GM12891 (cell line): ENCODE data around the gene SDHA.
"Not testable (repeated sequence)": the region's sequence is repeated elsewhere in the genome, so short reads cannot be mapped to it uniquely, and the experiment has no call there.

ENCODE experiments used
- DNase-seq: peaks from one replicate; pipeline ENCODE4 v3.0.0; 2011; ENCODE audit warnings: low spot score; ENCODE audit not compliant: insufficient read length
- FAIRE-seq: peaks from 2 replicates; lab custom pipeline; 2011; peaks lifted over from hg19 to GRCh38; lab: Jason Lieb, UNC
- PAX5 ChIP-seq: IDR thresholded peaks from 2 replicates; pipeline ENCODE4 v1.6.1; 2011; ENCODE audit warnings: low read length, moderate library complexity, mild to moderate bottlenecking; ENCODE audit not compliant: insufficient read depth, severe bottlenecking
- POLR2A ChIP-seq: IDR thresholded peaks from 2 replicates; pipeline ENCODE4 v1.6.1; 2011; ENCODE audit warnings: low read depth, low read length, control low read depth
- POLR2AphosphoS5 ChIP-seq: IDR thresholded peaks from 2 replicates; pipeline ENCODE4 v1.6.1; 2011; ENCODE audit warnings: low read depth, low read length, control low read depth
- POU2F2 ChIP-seq: IDR thresholded peaks from 2 replicates; pipeline ENCODE4 v1.6.1; 2011; ENCODE audit warnings: low read depth, mild to moderate bottlenecking, control low read depth, low read length, moderate library complexity
- SPI1 ChIP-seq: IDR thresholded peaks from 2 replicates; pipeline ENCODE4 v1.6.1; 2011; ENCODE audit warnings: low read depth, low read length, control low read depth
- TAF1 ChIP-seq: IDR thresholded peaks from 2 replicates; pipeline ENCODE4 v1.6.1; 2011; ENCODE audit warnings: low read depth, low read length, control low read depth

SDHA gene

DNA sequence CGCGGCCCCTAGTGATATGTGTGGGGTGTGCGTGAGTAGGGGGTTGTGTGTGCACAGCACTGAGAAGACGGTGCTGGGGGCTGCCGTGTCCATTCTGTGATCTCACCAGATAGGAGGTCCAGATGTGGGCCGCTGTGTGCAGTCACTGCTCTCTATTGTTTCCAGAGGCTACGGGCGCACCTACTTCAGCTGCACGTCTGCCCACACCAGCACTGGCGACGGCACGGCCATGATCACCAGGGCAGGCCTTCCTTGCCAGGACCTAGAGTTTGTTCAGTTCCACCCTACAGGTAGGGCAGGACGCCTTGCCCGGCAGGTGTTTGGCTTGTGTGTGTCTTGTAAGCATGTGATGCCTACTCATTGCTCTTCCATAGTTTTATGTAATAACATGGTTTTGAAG lies 12.6 kb downstream of the SDHA start:
- TF ChIP-seq SPI1, result no peak
- TF ChIP-seq POLR2A, result no peak
- no peak for TF ChIP-seq POLR2AphosphoS5
- no peak for TF ChIP-seq POU2F2
- no peak for TF ChIP-seq PAX5
- TF ChIP-seq TAF1, result no peak
- DNase-seq (no peak), FAIRE-seq (no peak)

GRCh38 chr5:231661-232060 lies 13.5 kb downstream of the SDHA start:
- DNase-seq (no peak), FAIRE-seq (no peak)
- no peak for TF ChIP-seq POU2F2
- TF ChIP-seq POLR2A, result no peak
- no peak for TF ChIP-seq PAX5
- TF ChIP-seq TAF1, result no peak

DNA sequence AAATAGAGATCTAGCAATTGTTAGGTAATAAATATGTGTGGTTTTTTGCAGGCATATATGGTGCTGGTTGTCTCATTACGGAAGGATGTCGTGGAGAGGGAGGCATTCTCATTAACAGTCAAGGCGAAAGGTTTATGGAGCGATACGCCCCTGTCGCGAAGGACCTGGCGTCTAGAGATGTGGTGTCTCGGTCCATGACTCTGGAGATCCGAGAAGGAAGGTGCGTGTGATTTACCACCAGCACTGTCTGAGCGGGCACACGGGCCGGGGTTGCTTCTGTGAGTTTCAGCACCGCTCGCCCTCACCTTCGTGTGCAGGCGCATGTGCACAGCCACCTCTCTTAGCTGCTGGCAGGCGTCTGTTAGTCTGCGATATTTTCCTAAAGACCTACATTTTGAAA lies 15.3 kb downstream of the SDHA start:
- not testable (repeated sequence) for DNase-seq

GRCh38 chr5:234450-234849 lies 16.3 kb downstream of the SDHA start:
- no peak for TF ChIP-seq TAF1
- TF ChIP-seq SPI1, result no peak
- DNase-seq, result no peak
- no peak for FAIRE-seq

More for the DNA sequence above, 15.3 kb downstream of the SDHA start:
- not testable (repeated sequence) for FAIRE-seq

- DNase-seq, FAIRE-seq: not testable (repeated sequence)
These were observed 17.4 kb downstream of the SDHA start for GRCh38 chr5:235527-235926.

- not testable (repeated sequence) for FAIRE-seq, DNase-seq
These were observed 19.8 kb downstream of the SDHA start for GRCh38 chr5:237931-238330.

GRCh38 chr5:240550-240949 lies 22.4 kb downstream of the SDHA start:
- not testable (repeated sequence) for DNase-seq, FAIRE-seq

- FAIRE-seq, DNase-seq: not testable (repeated sequence)
These were observed 23.0 kb downstream of the SDHA start for GRCh38 chr5:241045-241669.

DNA sequence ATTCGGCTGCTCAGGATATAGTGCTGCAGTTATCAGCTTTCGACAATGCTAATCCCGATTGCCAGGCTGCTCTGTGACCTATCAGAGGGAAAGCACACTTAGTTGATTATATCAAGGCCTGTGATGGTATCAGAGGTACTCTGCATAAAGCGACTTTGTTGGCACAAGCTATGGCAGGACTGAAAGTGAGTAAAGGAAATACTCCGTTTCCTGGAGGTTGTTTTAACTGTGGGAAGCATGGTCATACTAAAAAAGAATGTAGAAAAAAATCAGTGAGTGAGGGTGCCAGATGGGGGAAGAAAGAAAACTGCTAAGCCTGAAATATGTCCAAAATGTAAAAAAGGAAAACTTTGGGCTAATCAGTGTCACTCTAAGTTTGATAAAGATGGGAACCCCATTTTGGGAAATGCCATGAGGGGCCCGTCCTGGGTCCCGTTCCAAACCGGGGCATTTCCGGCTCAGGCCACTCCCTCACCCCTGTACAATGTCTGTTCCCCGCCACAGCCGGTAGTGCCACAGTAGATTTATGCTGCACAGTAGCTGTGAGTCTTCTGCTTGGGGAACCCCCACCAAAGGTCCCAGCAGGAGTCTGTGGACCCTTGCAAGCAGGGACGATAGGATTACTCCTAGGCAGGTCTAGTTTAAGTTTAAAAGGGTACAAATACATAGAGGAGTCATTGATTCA lies 25.7 kb downstream of the SDHA start:
- FAIRE-seq, DNase-seq: not testable (repeated sequence)

DNA sequence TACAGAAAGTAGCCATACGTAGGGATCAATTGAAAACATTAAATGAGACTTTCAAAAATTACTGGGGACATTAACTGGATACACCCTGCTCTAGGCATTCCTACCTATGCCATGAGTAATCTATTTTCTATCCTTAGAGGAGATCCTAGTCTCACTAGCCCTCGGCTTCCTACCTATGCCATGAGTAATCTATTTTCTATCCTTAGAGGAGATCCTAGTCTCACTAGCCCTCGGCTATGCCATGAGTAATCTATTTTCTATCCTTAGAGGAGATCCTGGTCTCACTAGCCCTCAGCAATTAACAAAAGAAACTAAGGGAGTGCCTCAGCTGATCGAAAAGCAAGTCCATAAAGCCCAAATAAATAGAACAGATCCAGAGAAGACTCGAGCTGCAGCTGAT lies 27.6 kb downstream of the SDHA start:
- FAIRE-seq, result not testable (repeated sequence)

GRCh38 chr5:250396-250795 lies 32.3 kb downstream of the SDHA start:
- not testable (repeated sequence) for DNase-seq, FAIRE-seq

More for the DNA sequence above, 27.6 kb downstream of the SDHA start:
- not testable (repeated sequence) for DNase-seq

GRCh38 chr5:251016-251415 lies 32.9 kb downstream of the SDHA start:
- not testable (repeated sequence) for FAIRE-seq, DNase-seq

- DNase-seq, FAIRE-seq: not testable (repeated sequence)
These were observed 33.4 kb downstream of the SDHA start for GRCh38 chr5:251538-251937.

- not testable (repeated sequence) for FAIRE-seq
These were observed 33.9 kb downstream of the SDHA start for GRCh38 chr5:251975-252374.

More at GRCh38 chr5:251975-252374, 33.9 kb downstream of the SDHA start:
- DNase-seq, result not testable (repeated sequence)
